Measurements from ENCODE around the gene WIPF2.

GRCh38 chr17:40218740-40219593 is at the start of gene WIPF2:
- TF ChIP-seq POLR2AphosphoS5 (IDR thresholded peaks at IDR 0.05; ENCODE audit: borderline replicate concordance, low read depth, low read length), result peak; percentile 48; the same call in 1 of the 2 replicates
- no peak for TF ChIP-seq EZH2 (IDR thresholded peaks at IDR 0.05)
- no peak for TF ChIP-seq FOXP2 (optimal IDR thresholded peaks at IDR 0.05; ENCODE audit: control extremely low read depth, extremely low read length, insufficient read depth)
